SK-N-MC (cell line): ENCODE measurements around the gene DGKH.

ENCODE experiments used
- EZH2 ChIP-seq: fragments of 200-600 bp; sonication (generic); IDR thresholded peaks from one replicate; pipeline ENCODE4 v1.6.1; 2017; ENCODE audit warnings: antibody characterized with exemption
- POLR2AphosphoS5 ChIP-seq: IDR thresholded peaks from 2 replicates; pipeline ENCODE4 v1.6.1; 2012; ENCODE audit warnings: mild to moderate bottlenecking, low read depth, low read length, borderline replicate concordance

- no peak for TF ChIP-seq EZH2
- no peak for TF ChIP-seq POLR2AphosphoS5
These were observed 58.5 kb downstream of the DGKH start for GRCh38 chr13:42106998-42107397.
